GM19395 (cell line): ENCODE measurements around the gene ABRAXAS1.

ENCODE experiments used
- ATAC-seq: cut with Tn5 transposase; IDR thresholded peaks from one replicate; pipeline ENCODE4 v1.9.1; 2021; ENCODE audit warnings: mild to moderate bottlenecking, moderate library complexity; ENCODE audit not compliant: unreplicated experiment

ABRAXAS1 gene

DNA sequence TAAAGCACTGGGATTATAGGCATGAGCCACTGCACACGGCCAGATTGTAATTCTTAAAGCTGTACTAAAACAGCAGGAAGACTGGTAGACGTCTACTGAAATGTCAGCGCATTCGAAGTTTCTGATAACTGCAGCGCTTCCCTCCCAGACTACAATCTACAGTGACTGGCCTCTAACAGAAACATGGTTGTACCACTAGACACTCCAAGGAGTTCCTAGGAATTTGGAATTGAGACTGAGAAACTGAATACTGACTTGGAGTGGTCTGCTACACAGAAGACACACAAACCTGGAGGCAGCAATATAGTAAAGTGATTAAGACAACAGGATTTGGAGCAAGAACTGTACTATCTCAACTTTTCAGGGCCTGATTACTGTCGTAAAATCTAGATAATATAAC lies 30.2 kb downstream of the ABRAXAS1 start:
- ATAC-seq, result no peak

DNA sequence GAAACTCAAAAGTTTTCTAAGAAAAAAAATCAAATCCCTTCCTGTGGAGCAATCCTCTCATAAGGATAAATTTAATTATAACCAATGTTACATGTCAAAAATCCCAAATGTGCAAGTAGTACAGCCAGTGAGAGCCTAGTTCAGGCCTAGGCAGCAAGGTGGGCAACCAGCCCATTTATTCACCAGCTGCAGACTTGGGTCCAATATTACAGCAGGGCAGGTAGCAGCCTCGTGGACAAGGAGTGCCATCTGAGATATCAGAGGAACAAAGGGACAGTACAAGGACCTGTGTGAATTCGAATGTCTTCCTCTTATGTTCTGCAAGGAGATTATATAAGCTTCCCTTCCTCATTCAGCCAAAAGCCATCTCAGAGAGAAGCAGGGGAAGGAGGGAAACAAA lies 35.9 kb downstream of the ABRAXAS1 start:
- no peak for ATAC-seq

DNA sequence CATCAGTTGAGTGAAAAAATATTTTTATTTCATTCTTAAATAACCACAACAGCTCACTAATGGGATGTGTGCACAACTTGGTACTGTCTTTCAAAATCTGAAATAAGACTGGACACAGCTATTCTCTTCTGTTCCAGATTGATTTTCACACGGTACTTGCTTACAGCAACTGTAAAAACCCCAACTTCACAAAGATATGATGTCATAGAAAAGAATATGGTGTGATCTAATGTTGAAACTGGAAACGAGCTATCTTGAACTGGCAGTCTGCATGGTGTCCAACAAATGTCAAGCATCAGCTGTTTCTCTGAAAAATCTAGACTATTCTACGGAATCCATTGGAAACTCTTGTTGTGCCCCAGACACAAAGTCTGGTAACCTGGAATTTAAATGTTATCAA lies 44.0 kb downstream of the ABRAXAS1 start:
- no peak for ATAC-seq

DNA sequence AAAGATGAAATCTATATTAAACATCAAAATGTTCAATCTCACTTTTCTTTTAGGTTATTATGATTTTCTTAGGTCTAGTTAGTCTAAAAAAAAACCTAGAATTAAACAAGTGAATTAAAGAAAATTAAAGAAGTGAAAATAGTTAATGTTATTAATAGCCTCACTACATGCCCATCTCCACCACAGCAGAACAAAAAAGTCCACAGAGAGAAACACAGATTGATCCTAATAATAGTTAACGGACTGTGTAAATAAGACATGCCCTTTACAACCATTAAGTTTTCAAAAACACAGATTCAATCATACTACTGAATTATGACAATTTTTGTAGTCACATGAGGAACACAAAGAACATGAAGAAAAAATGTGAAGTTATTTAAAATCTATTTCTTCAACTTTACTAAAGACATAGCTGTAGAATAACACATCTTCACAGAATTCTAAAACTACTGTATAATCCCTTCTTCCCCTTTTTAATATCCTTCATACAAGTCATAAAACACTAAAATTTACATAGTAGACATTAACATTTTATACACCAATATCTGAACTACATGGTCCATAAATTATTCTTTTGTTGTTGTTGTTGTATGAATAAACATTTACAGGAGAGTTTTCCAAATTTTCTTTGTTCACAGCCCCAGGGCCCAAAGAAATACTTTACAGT lies 44.6 kb downstream of the ABRAXAS1 start:
- no peak for ATAC-seq

DNA sequence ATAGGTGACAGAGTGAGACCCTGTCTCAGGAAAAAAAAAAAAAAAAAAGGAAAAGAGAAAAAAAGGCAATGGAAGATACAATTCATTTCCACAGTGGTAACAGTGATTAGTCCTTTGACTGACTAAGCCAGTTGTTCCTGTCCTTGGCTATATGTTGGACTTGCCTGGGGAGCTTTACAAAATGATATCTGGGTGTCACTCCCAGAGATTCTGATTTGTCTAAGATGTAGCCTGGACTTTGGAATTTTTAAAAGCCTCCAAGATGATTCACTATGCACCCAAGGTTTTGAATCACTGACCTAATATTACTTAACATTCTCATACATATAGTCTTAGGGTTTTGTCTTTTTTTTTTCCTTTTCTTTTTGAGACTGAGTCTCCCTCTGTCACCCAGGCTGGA lies 46.2 kb downstream of the ABRAXAS1 start:
- no peak for ATAC-seq

DNA sequence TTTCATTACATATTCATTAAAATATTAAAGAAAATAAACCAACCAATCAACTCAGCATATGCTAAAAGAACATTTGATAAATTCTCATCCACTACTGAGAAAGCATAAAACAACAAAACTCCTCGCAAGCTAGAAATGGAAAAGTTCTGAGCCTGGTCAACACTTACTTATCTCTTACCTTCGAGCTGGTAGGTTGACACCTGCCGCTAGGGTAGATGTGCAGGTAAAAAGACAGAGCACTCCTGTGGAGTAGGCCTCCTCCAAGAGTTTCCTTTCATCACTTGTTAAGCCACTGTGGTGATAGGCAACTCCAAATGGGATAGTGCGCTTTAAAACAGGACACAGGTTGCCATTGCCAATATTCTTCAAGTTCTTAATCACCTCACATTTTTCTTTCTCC lies 48.2 kb downstream of the ABRAXAS1 start:
- no peak for ATAC-seq

DNA sequence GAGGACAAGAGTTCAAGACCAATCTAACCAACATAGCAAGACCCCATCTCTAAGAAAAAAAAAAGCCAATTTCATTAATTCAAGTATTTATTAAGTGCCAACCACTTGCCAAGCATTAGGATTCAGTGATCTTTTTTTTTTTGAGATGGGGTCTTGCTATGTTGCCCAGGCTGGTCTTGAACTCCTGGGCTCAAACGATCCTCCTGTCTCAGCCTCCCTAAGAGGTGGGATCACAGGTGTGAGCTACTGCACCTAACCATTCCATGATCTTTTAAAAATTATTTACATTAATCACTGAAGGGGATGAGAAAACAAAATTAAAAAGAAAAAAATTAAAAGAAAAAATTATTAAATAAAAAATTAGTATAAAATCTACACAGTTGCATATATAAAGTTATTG lies 53.7 kb downstream of the ABRAXAS1 start:
- ATAC-seq, result no peak

DNA sequence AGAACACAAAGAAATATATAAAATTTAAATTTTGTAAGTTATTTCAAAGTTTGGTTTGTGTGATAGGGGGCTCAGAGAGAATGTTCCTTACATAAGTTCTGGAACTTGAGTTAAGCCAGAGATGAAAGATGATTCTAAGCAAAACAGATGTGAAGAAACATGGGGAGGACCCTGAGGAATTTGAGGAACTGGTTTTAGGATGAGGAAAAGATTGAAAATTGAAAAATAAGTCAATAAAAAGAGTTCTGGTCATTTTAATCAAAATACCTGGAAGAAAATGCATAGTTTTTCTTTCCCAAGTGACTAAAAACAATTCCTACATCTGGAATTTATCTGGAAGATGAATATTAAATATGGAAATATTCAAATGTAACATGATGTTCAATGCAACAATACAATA lies 66.7 kb downstream of the ABRAXAS1 start:
- ATAC-seq, result no peak

DNA sequence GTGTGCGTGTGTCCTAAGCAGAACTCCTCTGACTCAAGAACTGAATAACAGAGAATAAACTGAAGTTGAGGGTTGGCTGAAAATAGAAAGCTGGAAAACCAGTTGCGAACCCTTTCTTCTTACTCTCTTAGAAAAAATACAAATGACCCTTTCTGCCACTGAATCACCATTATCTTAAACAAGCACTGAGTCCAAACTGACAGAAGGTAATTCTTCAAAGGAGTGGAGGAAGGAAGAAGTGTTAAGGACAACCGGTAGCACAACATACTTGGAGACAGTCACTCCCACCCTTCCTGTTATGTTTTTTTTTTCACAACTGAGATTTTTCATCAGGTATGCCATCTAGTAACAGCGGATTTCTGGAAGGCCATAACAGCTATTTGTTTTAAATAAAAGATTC lies 67.3 kb downstream of the ABRAXAS1 start:
- ATAC-seq, result no peak

DNA sequence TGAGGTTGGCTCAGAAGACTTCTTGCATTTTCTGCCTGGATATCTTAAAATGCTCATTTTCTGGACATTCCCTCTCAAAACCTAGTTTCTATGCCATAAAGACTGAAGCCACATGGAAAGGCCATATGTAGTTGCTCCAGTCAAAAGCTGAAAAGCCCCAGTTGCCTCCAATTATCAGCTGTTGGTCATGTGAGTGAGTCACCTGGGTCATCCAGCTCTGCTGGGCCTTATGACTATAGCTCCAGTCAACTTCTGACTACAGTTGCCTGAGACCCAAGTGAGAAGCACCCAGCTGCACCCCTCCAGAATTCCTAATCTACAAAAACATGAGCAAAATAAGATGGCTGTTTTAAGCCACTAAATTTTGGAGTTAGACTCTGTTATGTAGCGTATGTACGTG lies 71.2 kb downstream of the ABRAXAS1 start:
- no peak for ATAC-seq
